VCaP (cell line): ENCODE data around the gene ASTL.

Experiments used
- H3K27ac ChIP-seq: fragments of 450-650 bp; 2 replicates; pipeline ENCODE4 v1.5.1; 2017
- CTCF ChIP-seq: fragments of 450-650 bp; conservative IDR thresholded peaks from 2 replicates; pipeline ENCODE4 v1.5.1; 2017; ENCODE audit warnings: mild to moderate bottlenecking, moderate library complexity

Gene ASTL

GRCh38 chr2:96147593-96148201 is 9.4 kb upstream of the ASTL start:
- TF ChIP-seq CTCF, result no peak
- H3K27ac ChIP-seq, result peak overlapping the region; percentile 93

- H3K27ac ChIP-seq, result peak overlapping the region; percentile 93
- no peak for TF ChIP-seq CTCF
These were observed 8.7 kb upstream of the ASTL start for GRCh38 chr2:96146881-96147592.

- H3K27ac ChIP-seq, result peak overlapping the region; percentile 93
These were observed 8.0 kb upstream of the ASTL start for GRCh38 chr2:96146153-96146880.

GRCh38 chr2:96145848-96146152 is 7.5 kb upstream of the ASTL start:
- no peak for TF ChIP-seq CTCF
- H3K27ac ChIP-seq, result peak overlapping the region; percentile 93

More at GRCh38 chr2:96146153-96146880, 8.0 kb upstream of the ASTL start:
- TF ChIP-seq CTCF, result no peak

GRCh38 chr2:96145036-96145847 is 6.9 kb upstream of the ASTL start, which contains the start of gene DUSP2:
DUSP2 (minus strand) TSS chr2:96145440; CDS start chr2:96145354, 86 bp downstream.
- H3K27ac ChIP-seq, result peak within 1 kb of the TSS; percentile 93
- no peak for TF ChIP-seq CTCF

- TF ChIP-seq CTCF, result peak; percentile 21
- peak overlapping the region; percentile 93 for H3K27ac ChIP-seq
These were observed 6.3 kb upstream of the ASTL start for GRCh38 chr2:96144481-96145035.
